ENCODE data around the gene KRT31.

The KRT31 gene

GRCh38 chr17:41416479-41416878, 19.1 kb upstream of the KRT31 start:
- TF ChIP-seq, protein P1, sequence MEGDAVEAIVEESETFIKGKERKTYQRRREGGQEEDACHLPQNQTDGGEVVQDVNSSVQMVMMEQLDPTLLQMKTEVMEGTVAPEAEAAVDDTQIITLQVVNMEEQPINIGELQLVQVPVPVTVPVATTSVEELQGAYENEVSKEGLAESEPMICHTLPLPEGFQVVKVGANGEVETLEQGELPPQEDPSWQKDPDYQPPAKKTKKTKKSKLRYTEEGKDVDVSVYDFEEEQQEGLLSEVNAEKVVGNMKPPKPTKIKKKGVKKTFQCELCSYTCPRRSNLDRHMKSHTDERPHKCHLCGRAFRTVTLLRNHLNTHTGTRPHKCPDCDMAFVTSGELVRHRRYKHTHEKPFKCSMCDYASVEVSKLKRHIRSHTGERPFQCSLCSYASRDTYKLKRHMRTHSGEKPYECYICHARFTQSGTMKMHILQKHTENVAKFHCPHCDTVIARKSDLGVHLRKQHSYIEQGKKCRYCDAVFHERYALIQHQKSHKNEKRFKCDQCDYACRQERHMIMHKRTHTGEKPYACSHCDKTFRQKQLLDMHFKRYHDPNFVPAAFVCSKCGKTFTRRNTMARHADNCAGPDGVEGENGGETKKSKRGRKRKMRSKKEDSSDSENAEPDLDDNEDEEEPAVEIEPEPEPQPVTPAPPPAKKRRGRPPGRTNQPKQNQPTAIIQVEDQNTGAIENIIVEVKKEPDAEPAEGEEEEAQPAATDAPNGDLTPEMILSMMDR (IDR thresholded peaks at IDR 0.05), result no peak
- no peak for DNase-seq
- Mint-ChIP-seq H3K36me3 (ENCODE audit: low read depth) (no peaks in the 10 kb centered on the region), H3K4me1 (peaks cover 37% of the 10 kb centered on the region), H3K9me3 (no peaks in the 10 kb centered on the region), H3K27me3 (ENCODE audit: low read depth, poor library complexity) (no peaks in the 10 kb centered on the region), H3K27ac (peak overlapping the region; percentile 10), H3K4me3 (no peak overlapping the region)

DNA sequence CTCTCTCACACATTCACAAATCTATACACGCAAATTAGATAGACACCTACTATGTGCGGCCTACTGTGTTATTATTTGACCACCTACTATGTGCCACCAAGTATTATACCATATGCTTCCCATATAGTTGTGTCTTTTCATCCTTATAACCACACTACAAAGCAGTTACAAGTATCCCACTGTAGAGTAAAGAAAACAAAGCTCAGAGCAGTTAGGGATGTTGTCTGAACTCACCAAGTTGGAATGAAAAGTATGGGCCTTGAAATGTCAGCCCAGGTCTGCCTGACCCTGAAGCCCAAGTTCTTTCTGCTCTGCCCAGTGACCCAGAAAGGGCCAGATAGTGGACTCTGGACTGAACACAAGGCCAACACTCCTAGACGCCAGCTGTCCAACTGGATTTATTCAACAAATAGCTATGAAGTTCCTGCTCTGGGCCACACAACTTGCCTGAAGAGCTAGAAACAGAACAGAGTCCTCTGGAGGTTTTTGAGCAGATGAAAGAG, 18.5 kb upstream of the KRT31 start:
- H3K27ac Mint-ChIP-seq, result peak overlapping the region; percentile 10
- peaks cover 36% of the 10 kb centered on the region for H3K4me1 Mint-ChIP-seq
- H3K36me3 Mint-ChIP-seq (ENCODE audit: low read depth), result no peaks in the 10 kb centered on the region
- DNase-seq, result no peak
- no peak overlapping the region for H3K4me3 Mint-ChIP-seq
- TF ChIP-seq, protein P1 (IDR thresholded peaks at IDR 0.05), result no peak
- H3K9me3 Mint-ChIP-seq, result no peaks in the 10 kb centered on the region
- H3K27me3 Mint-ChIP-seq (ENCODE audit: low read depth, poor library complexity), result peaks cover 4% of the 10 kb centered on the region

GRCh38 chr17:41415411-41415810, 18.0 kb upstream of the KRT31 start:
- no peak overlapping the region for H3K27ac Mint-ChIP-seq
- H3K4me3 Mint-ChIP-seq, result no peak overlapping the region
- H3K9me3 Mint-ChIP-seq, result no peaks in the 10 kb centered on the region
- H3K36me3 Mint-ChIP-seq (ENCODE audit: low read depth), result no peaks in the 10 kb centered on the region
- H3K4me1 Mint-ChIP-seq, result peaks cover 33% of the 10 kb centered on the region
- DNase-seq, result no peak
- TF ChIP-seq, protein P1 (IDR thresholded peaks at IDR 0.05), result no peak
- H3K27me3 Mint-ChIP-seq (ENCODE audit: low read depth, poor library complexity), result peaks cover 4% of the 10 kb centered on the region

DNA sequence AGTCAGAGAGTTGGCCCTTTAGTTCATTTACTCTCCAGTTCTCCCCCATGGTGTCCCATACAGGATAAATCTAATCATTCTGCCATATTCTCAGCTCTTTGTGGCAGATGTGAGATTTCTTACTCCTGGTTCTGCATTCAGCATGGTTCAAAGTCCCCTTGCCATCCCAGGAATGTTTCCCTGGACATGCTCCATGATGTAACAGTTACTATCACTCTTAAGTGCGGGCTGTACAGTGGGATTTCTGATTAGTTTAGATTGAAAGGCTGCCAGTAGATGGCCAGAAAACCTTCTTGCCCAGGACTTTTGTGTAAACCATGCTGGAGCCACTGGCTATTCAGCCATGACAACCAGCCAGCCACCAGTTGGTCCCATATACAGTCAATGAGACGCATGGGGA, 16.6 kb upstream of the KRT31 start:
- no peak overlapping the region for H3K27ac Mint-ChIP-seq
- H3K4me3 Mint-ChIP-seq, result no peak overlapping the region
- DNase-seq, result no peak
- peaks cover 33% of the 10 kb centered on the region for H3K4me1 Mint-ChIP-seq
- H3K36me3 Mint-ChIP-seq (ENCODE audit: low read depth), result no peaks in the 10 kb centered on the region
- peaks cover 4% of the 10 kb centered on the region for H3K27me3 Mint-ChIP-seq (ENCODE audit: low read depth, poor library complexity)
- TF ChIP-seq, protein P1 (IDR thresholded peaks at IDR 0.05), result no peak
- no peaks in the 10 kb centered on the region for H3K9me3 Mint-ChIP-seq

GRCh38 chr17:41413353-41413957, 16.0 kb upstream of the KRT31 start:
- Mint-ChIP-seq H3K27me3 (ENCODE audit: low read depth, poor library complexity) (peaks cover 4% of the 10 kb centered on the region), H3K27ac (no peak overlapping the region), H3K9me3 (no peaks in the 10 kb centered on the region), H3K36me3 (ENCODE audit: low read depth) (no peaks in the 10 kb centered on the region), H3K4me3 (no peak overlapping the region), H3K4me1 (peaks cover 33% of the 10 kb centered on the region)
- no peak for DNase-seq
- TF ChIP-seq, protein P1 (IDR thresholded peaks at IDR 0.05), result no peak

Measured in nephron progenitor cell (in vitro differentiated cells).